C4-2B (cell line): ENCODE data around the gene RBFOX2.

Experiments
- CTCF ChIP-seq: fragments of 450-650 bp; conservative IDR thresholded peaks from 2 replicates; pipeline ENCODE4 v1.5.1; 2017; ENCODE audit warnings: mild to moderate bottlenecking
- ZFX ChIP-seq: fragments of 450-650 bp; IDR thresholded peaks from 2 replicates; pipeline ENCODE4 v1.6.1; 2017

GRCh38 chr22:35695202-35695601, 333.4 kb downstream of the RBFOX2 start:
- TF ChIP-seq CTCF (no peak), ZFX (no peak)
